SK-N-SH (cell line): Measurements from ENCODE around the gene AEN. TPM values are rescaled to one million over a fixed set of nuclear protein-coding genes. Genes with fewer than 3 reads are reported as not detected.

Source experiments
- CTCF ChIA-PET: fragments of 300-600, 350-600 bp; formaldehyde crosslinking; extraction: SDS; loops from one replicate; lab custom pipeline; 2021; lab: Yijun Ruan, JAX
- POLR2A ChIA-PET: fragments of 350-600 bp; sonication (Branson Sonifier 250); formaldehyde crosslinking; extraction: SDS; loops from one replicate; lab custom pipeline; 2020; ENCODE audit warnings: antibody characterized with exemption, inconsistent platforms; lab: Yijun Ruan, JAX
- DNase-seq: peaks from one replicate; pipeline ENCODE4 v3.0.0; 2012
- H2AFZ ChIP-seq: fragments of 200-600 bp; sonication (generic); 2 replicates; pipeline ENCODE4 v1.8.1; 2016; ENCODE audit warnings: antibody characterized with exemption, mild to moderate bottlenecking, low read depth
- H3F3A ChIP-seq: fragments of 200-600 bp; sonication (generic); replicated peaks from 2 replicates; pipeline ENCODE3; 2016; ENCODE audit warnings: antibody characterized with exemption, mild to moderate bottlenecking; ENCODE audit not compliant: insufficient read depth
- H3K27ac ChIP-seq, 2 experiments: fragments of 200-500 bp in 1 of 2; fragments of 200-600 bp in 1 of 2; sonication (Bioruptor generic) in 1 of 2; sonication (generic), shearing (Covaris generic) in 1 of 2; 2 replicates each; pipeline versions ENCODE4 v1.5.1 to v1.6.1; 2014 to 2016; ENCODE audit warnings: low read depth in 2 of 2, inconsistent platforms in 1 of 2, low read length in 1 of 2, mild to moderate bottlenecking in 1 of 2, mixed read lengths in 1 of 2
- H3K27me3 ChIP-seq: fragments of 200-600 bp; sonication (generic), shearing (Covaris generic); 2 replicates; pipeline ENCODE4 v1.6.1; 2016; ENCODE audit warnings: mixed run types; ENCODE audit not compliant: insufficient read depth
- H3K36me3 ChIP-seq, 2 experiments: fragments of 200-500 bp in 1 of 2; fragments of 200-600 bp in 1 of 2; sonication (Bioruptor generic) in 1 of 2; sonication (generic) in 1 of 2; replicated peaks in 1 of 2; 2 replicates each; pipeline versions ENCODE3 to v1.5.1; 2014 to 2016; ENCODE audit warnings: low read length in 1 of 2, mild to moderate bottlenecking in 1 of 2; ENCODE audit not compliant: insufficient read depth in 2 of 2, control insufficient read depth in 1 of 2
- H3K4me1 ChIP-seq, 2 experiments: fragments of 200-500 bp in 1 of 2; fragments of 200-600 bp in 1 of 2; sonication (Bioruptor generic) in 1 of 2; sonication (generic), shearing (Covaris generic) in 1 of 2; 2 replicates each; pipeline versions ENCODE4 v1.5.1 to v1.6.1; 2014 to 2016; ENCODE audit warnings: low read depth in 1 of 2, low read length in 1 of 2, mixed run types in 1 of 2; ENCODE audit not compliant: insufficient read depth in 2 of 2, control insufficient read depth in 1 of 2
- H3K4me2 ChIP-seq: fragments of 200-600 bp; sonication (generic), shearing (Covaris generic); 2 replicates; pipeline ENCODE4 v1.6.1; 2017; ENCODE audit warnings: mixed run types
- H3K4me3 ChIP-seq, 2 experiments: fragments of 200-500 bp in 1 of 2; fragments of 200-600 bp in 1 of 2; sonication (Bioruptor generic) in 1 of 2; sonication (generic), shearing (Covaris generic) in 1 of 2; 2 replicates each; pipeline versions ENCODE4 v1.5.1 to v1.8.1; 2014 to 2016; ENCODE audit warnings: low read depth in 2 of 2, inconsistent platforms in 1 of 2, low read length in 1 of 2, mild to moderate bottlenecking in 1 of 2, mixed read lengths in 1 of 2, moderate library complexity in 1 of 2
- H3K79me2 ChIP-seq: fragments of 200-600 bp; sonication (generic); 2 replicates; pipeline ENCODE4 v1.8.1; 2017; ENCODE audit warnings: mild to moderate bottlenecking; ENCODE audit not compliant: insufficient read depth
- H3K9ac ChIP-seq: fragments of 200-600 bp; sonication (generic); 2 replicates; pipeline ENCODE4 v1.6.1; 2017; ENCODE audit warnings: mixed run types
- H3K9me2 ChIP-seq: fragments of 200-600 bp; sonication (generic); 2 replicates; pipeline ENCODE4 v1.6.1; 2017; ENCODE audit warnings: mixed run types
- H3K9me3 ChIP-seq: fragments of 200-600 bp; sonication (generic); 2 replicates; pipeline ENCODE4 v1.6.1; 2017; ENCODE audit warnings: mixed run types, mild to moderate bottlenecking, moderate library complexity
- H4K20me1 ChIP-seq: fragments of 200-600 bp; sonication (generic); 2 replicates; pipeline ENCODE4 v1.6.1; 2017; ENCODE audit warnings: mild to moderate bottlenecking, mixed run types; ENCODE audit not compliant: insufficient read depth
- CHD2 ChIP-seq: fragments of 150-350 bp; IDR thresholded peaks from 2 replicates; pipeline ENCODE4 v1.6.1; 2018; ENCODE audit warnings: low read length; ENCODE audit not compliant: partially characterized antibody
- ELF1 ChIP-seq: IDR thresholded peaks from 2 replicates; pipeline ENCODE4 v1.4.0; 2012
- EP300 ChIP-seq, 2 experiments: IDR thresholded peaks; 2 replicates each; pipeline versions ENCODE4 v1.4.0 to v1.6.1; 2012; ENCODE audit warnings: borderline replicate concordance in 1 of 2, low read depth in 1 of 2, low read length in 1 of 2
- FOSL2 ChIP-seq: IDR thresholded peaks from 2 replicates; pipeline ENCODE4 v1.4.0; 2012; ENCODE audit warnings: low read depth, mild to moderate bottlenecking, moderate library complexity, borderline replicate concordance
- FOXJ3 ChIP-seq: sonication (generic); formaldehyde crosslinking; IDR thresholded peaks from 2 replicates; pipeline ENCODE4 v1.5.1; 2020; ENCODE audit warnings: mild to moderate bottlenecking, missing genetic modification reagents
- GATA2 ChIP-seq: sonication (generic); formaldehyde crosslinking; IDR thresholded peaks from 2 replicates; pipeline ENCODE4 v1.5.0; 2020; ENCODE audit warnings: mild to moderate bottlenecking, missing genetic modification reagents
- MEF2A ChIP-seq: IDR thresholded peaks from 2 replicates; pipeline ENCODE4 v1.4.0; 2012; ENCODE audit warnings: low read depth, borderline replicate concordance
- NRF1 ChIP-seq: IDR thresholded peaks from 2 replicates; pipeline ENCODE4 v1.6.1; 2012; ENCODE audit warnings: low read depth, mild to moderate bottlenecking, low read length
- POLR2AphosphoS5 ChIP-seq: IDR thresholded peaks from 2 replicates; pipeline ENCODE4 v1.6.1; 2012; ENCODE audit warnings: low read depth, low read length
- RAD21 ChIP-seq: IDR thresholded peaks from 2 replicates; pipeline ENCODE4 v1.6.1; 2012; ENCODE audit warnings: mild to moderate bottlenecking, low read length
- RXRA ChIP-seq: IDR thresholded peaks from 2 replicates; pipeline ENCODE4 v1.4.0; 2012; ENCODE audit warnings: low read depth, mild to moderate bottlenecking, borderline replicate concordance
- SMC3 ChIP-seq: IDR thresholded peaks from 2 replicates; pipeline ENCODE4 v1.6.1; 2012; ENCODE audit warnings: low read depth, low read length, improper control_type of control experiment
- TCF12 ChIP-seq: IDR thresholded peaks from 2 replicates; pipeline ENCODE4 v1.4.0; 2012
- YY1 ChIP-seq: IDR thresholded peaks from 2 replicates; pipeline ENCODE4 v1.4.0; 2012; ENCODE audit warnings: low read depth, mild to moderate bottlenecking
- WGBS: methylation state at CpG from one replicate; pipeline ENCODE4 v1.1.6; 2017; ENCODE audit warnings: low lambda C conversion rate; 5-methylcytosine and 5-hydroxymethylcytosine counted together
- polyA plus RNA-seq, 3 experiments: library from polyadenylated mRNA; depleted of rRNA; stranded (reverse); fragments of >200 nt; gene quantifications; 2 replicates each; pipeline ENCODE4 v1.2.3, GENCODE V29; 2012
- TF ChIP-seq, protein P1 (sequence below): fragments of 150-350 bp; IDR thresholded peaks from 2 replicates; pipeline ENCODE4 v1.6.1; 2017; ENCODE audit warnings: antibody characterized with exemption, low read length, low read depth, borderline replicate concordance
- TF ChIP-seq, protein P2 (sequence below): IDR thresholded peaks from 2 replicates; pipeline ENCODE4 v1.6.1; 2012; ENCODE audit warnings: mild to moderate bottlenecking, low read depth, low read length, moderate library complexity
- TF ChIP-seq, protein P3 (sequence below): IDR thresholded peaks from 2 replicates; pipeline ENCODE4 v1.4.0; 2012; ENCODE audit warnings: low read depth, borderline replicate concordance
- TF ChIP-seq, protein P4 (sequence below): IDR thresholded peaks from 2 replicates; pipeline ENCODE4; 2012
- TF ChIP-seq, protein P5 (sequence below): IDR thresholded peaks from 2 replicates; pipeline ENCODE4 v1.4.0; 2012; ENCODE audit warnings: low read depth

The AEN gene
- polyA plus RNA-seq, 1 of the 3 experiments (the other 2 are of a cell fraction), result 46.4 TPM

DNA sequence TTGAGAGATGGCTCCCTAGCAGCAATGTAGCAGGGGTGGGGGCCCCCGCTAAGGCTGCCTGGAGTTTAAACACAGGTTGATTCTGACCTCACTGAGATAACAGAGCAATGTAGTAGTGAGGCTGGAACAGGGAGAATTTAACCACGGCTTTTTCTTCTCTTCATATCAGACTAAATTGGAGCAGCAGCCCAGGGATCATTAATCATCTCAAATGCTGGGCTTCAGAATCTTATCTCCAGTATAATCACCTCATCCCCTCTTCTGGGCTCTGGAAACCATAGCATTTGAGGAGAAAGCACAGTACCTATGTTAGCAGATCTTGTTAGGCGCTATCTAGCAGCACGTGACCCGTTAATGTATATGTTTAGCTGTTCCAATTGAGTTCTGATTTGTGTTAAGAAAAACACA, 49.3 kb upstream of the AEN start (continued):
- TF ChIP-seq SMC3 (peak; percentile 7; the same call in 1 of the 2 replicates), RAD21 (peak; percentile 28; the same call in 1 of the 2 replicates), CHD2 (peak; percentile 73), EP300 (IDR thresholded peaks at IDR 0.05; ENCODE audit: borderline replicate concordance in 1 of 2, low read depth in 1 of 2, low read length in 1 of 2) (peak in 1 of 2 experiments; percentile 88; a peak in 2 of 4 replicates)
- TF ChIP-seq, protein P1, sequence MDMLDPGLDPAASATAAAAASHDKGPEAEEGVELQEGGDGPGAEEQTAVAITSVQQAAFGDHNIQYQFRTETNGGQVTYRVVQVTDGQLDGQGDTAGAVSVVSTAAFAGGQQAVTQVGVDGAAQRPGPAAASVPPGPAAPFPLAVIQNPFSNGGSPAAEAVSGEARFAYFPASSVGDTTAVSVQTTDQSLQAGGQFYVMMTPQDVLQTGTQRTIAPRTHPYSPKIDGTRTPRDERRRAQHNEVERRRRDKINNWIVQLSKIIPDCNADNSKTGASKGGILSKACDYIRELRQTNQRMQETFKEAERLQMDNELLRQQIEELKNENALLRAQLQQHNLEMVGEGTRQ, result peak; percentile 63

DNA sequence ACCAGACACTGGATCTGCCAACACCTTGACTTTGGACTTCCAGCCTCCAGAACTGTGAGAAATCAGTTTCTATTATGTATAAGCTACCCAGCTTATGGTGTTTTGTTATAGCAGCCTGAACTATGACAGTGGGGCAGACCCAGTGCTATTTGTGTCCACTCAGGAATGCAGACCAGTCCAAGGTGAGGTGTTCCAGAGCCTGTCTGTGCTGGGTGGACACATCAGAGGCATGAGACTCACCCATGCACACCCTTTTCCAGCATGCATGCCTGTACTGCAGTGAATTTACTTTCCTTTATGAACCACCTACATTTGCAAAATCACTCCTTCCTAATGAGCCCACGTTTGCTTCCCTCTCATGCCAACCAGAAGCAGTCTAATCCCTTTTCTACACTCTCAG, 47.1 kb upstream of the AEN start:
- Histone ChIP-seq H3K9me2 (no peaks in the 10 kb centered on the region), H3K9ac (no peak overlapping the region), H2AFZ (no peak overlapping the region), H3K27ac (no peak overlapping the region), H3F3A (no peaks in the 10 kb centered on the region), H3K9me3 (no peaks in the 10 kb centered on the region), H3K79me2 (no peaks in the 10 kb centered on the region), H3K4me1 (peaks cover 0 to 23% of the 10 kb centered on the region in 2 experiments; a peak in 1 of 4 replicates), H3K36me3 (no peaks in the 10 kb centered on the region), H3K4me2 (no peak overlapping the region), H3K4me3 (no peak overlapping the region), H3K27me3 (no peaks in the 10 kb centered on the region), H4K20me1 (no peaks in the 10 kb centered on the region)
- no peak for TF ChIP-seq SMC3
- no peak for TF ChIP-seq TCF12
- TF ChIP-seq RXRA, result no peak
- TF ChIP-seq NRF1, result no peak
- no peak for TF ChIP-seq EP300 (IDR thresholded peaks at IDR 0.05; ENCODE audit: borderline replicate concordance in 1 of 2, low read depth in 1 of 2, low read length in 1 of 2)
- no peak for TF ChIP-seq FOSL2
- TF ChIP-seq, protein P2, sequence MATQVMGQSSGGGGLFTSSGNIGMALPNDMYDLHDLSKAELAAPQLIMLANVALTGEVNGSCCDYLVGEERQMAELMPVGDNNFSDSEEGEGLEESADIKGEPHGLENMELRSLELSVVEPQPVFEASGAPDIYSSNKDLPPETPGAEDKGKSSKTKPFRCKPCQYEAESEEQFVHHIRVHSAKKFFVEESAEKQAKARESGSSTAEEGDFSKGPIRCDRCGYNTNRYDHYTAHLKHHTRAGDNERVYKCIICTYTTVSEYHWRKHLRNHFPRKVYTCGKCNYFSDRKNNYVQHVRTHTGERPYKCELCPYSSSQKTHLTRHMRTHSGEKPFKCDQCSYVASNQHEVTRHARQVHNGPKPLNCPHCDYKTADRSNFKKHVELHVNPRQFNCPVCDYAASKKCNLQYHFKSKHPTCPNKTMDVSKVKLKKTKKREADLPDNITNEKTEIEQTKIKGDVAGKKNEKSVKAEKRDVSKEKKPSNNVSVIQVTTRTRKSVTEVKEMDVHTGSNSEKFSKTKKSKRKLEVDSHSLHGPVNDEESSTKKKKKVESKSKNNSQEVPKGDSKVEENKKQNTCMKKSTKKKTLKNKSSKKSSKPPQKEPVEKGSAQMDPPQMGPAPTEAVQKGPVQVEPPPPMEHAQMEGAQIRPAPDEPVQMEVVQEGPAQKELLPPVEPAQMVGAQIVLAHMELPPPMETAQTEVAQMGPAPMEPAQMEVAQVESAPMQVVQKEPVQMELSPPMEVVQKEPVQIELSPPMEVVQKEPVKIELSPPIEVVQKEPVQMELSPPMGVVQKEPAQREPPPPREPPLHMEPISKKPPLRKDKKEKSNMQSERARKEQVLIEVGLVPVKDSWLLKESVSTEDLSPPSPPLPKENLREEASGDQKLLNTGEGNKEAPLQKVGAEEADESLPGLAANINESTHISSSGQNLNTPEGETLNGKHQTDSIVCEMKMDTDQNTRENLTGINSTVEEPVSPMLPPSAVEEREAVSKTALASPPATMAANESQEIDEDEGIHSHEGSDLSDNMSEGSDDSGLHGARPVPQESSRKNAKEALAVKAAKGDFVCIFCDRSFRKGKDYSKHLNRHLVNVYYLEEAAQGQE, result no peak
- TF ChIP-seq YY1, result no peak
- no peak for TF ChIP-seq FOXJ3 (CRISPR knock-in tag)
- no peak for TF ChIP-seq MEF2A
- TF ChIP-seq, protein P3, sequence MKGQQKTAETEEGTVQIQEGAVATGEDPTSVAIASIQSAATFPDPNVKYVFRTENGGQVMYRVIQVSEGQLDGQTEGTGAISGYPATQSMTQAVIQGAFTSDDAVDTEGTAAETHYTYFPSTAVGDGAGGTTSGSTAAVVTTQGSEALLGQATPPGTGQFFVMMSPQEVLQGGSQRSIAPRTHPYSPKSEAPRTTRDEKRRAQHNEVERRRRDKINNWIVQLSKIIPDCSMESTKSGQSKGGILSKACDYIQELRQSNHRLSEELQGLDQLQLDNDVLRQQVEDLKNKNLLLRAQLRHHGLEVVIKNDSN, result no peak
- TF ChIP-seq, protein P4, sequence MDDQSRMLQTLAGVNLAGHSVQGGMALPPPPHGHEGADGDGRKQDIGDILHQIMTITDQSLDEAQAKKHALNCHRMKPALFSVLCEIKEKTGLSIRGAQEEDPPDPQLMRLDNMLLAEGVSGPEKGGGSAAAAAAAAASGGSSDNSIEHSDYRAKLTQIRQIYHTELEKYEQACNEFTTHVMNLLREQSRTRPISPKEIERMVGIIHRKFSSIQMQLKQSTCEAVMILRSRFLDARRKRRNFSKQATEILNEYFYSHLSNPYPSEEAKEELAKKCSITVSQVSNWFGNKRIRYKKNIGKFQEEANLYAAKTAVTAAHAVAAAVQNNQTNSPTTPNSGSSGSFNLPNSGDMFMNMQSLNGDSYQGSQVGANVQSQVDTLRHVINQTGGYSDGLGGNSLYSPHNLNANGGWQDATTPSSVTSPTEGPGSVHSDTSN, result no peak
- TF ChIP-seq, protein P5, sequence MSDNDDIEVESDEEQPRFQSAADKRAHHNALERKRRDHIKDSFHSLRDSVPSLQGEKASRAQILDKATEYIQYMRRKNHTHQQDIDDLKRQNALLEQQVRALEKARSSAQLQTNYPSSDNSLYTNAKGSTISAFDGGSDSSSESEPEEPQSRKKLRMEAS, result no peak
- no peak for TF ChIP-seq GATA2 (CRISPR knock-in tag)
- TF ChIP-seq POLR2AphosphoS5, result no peak
- TF ChIP-seq ELF1, result no peak
- ChIA-PET POLR2A (no interaction called here), CTCF (no interaction called here)
- no peak for DNase-seq
- 11% methylated on average over 1 of the region's 1 CpG for WGBS
